Measurements from ENCODE around the gene PAX5. TPM values are rescaled to one million over a fixed set of nuclear protein-coding genes. Genes with fewer than 3 reads are reported as not detected.

Gene PAX5
- total RNA-seq, 2 experiments from 2014 or later: 0.10 to 0.12 TPM

- H3K27ac Mint-ChIP-seq: no peak overlapping the region
- no peaks in the 10 kb centered on the region for H3K36me3 Mint-ChIP-seq (ENCODE audit: low read depth)
- no peaks in the 10 kb centered on the region for H3K4me1 Mint-ChIP-seq
- no peak for DNase-seq
- H3K4me3 Mint-ChIP-seq: no peak overlapping the region
- H3K27me3 Mint-ChIP-seq: peaks cover 9% of the 10 kb centered on the region
- ChIA-PET CTCF (no interaction called here), POLR2A (no interaction called here)
- H3K9me3 Mint-ChIP-seq: no peaks in the 10 kb centered on the region
These were observed 214.8 kb downstream of the PAX5 start for GRCh38 chr9:36818965-36819870.

GRCh38 chr9:36818242-36818938, 215.7 kb downstream of the PAX5 start:
- Mint-ChIP-seq H3K4me1 (no peaks in the 10 kb centered on the region), H3K4me3 (no peak overlapping the region), H3K27me3 (peaks cover 9% of the 10 kb centered on the region), H3K36me3 (ENCODE audit: low read depth) (no peaks in the 10 kb centered on the region), H3K27ac (no peak overlapping the region), H3K9me3 (no peaks in the 10 kb centered on the region)
- no peak for DNase-seq
- ChIA-PET POLR2A (no interaction called here), CTCF (no interaction called here)

GRCh38 chr9:36817160-36817834, 216.8 kb downstream of the PAX5 start:
- Mint-ChIP-seq H3K27ac (no peak overlapping the region), H3K27me3 (peaks cover 9% of the 10 kb centered on the region), H3K9me3 (no peaks in the 10 kb centered on the region), H3K4me1 (no peaks in the 10 kb centered on the region), H3K36me3 (ENCODE audit: low read depth) (no peaks in the 10 kb centered on the region), H3K4me3 (no peak overlapping the region)
- POLR2A ChIA-PET: no interaction called here
- DNase-seq: no peak
- CTCF ChIA-PET: no interaction called here

- ChIA-PET POLR2A (no interaction called here), CTCF (interaction anchor here (1.2 kb wide), 1 partner anchor 16 kb away, joined by 3 read pairs; no protein-coding TSS in a partner anchor)
- H3K4me1 Mint-ChIP-seq: no peaks in the 10 kb centered on the region
- H3K27me3 Mint-ChIP-seq: peaks cover 9% of the 10 kb centered on the region
- H3K9me3 Mint-ChIP-seq: no peaks in the 10 kb centered on the region
- DNase-seq: no peak
- no peak overlapping the region for H3K4me3 Mint-ChIP-seq
- no peak overlapping the region for H3K27ac Mint-ChIP-seq
- no peaks in the 10 kb centered on the region for H3K36me3 Mint-ChIP-seq (ENCODE audit: low read depth)
These were observed 217.7 kb downstream of the PAX5 start for GRCh38 chr9:36816371-36816770.

- no peak for DNase-seq
- H3K27ac Mint-ChIP-seq: no peak overlapping the region
- H3K4me3 Mint-ChIP-seq: no peak overlapping the region
- H3K27me3 Mint-ChIP-seq: peaks cover 12% of the 10 kb centered on the region
- H3K36me3 Mint-ChIP-seq (ENCODE audit: low read depth): no peaks in the 10 kb centered on the region
- no peaks in the 10 kb centered on the region for H3K9me3 Mint-ChIP-seq
- ChIA-PET POLR2A (no interaction called here), CTCF (interaction anchor here (1.2 kb wide), 1 partner anchor 17 kb away, joined by 3 read pairs; no protein-coding TSS in a partner anchor)
- no peaks in the 10 kb centered on the region for H3K4me1 Mint-ChIP-seq
These were observed 218.3 kb downstream of the PAX5 start for GRCh38 chr9:36815566-36816348.

- H3K27me3 Mint-ChIP-seq: peaks cover 16% of the 10 kb centered on the region
- DNase-seq: no peak
- no peaks in the 10 kb centered on the region for H3K4me1 Mint-ChIP-seq
- no peak overlapping the region for H3K4me3 Mint-ChIP-seq
- H3K27ac Mint-ChIP-seq: no peak overlapping the region
- CTCF ChIA-PET: no interaction called here
- POLR2A ChIA-PET: no interaction called here
- H3K36me3 Mint-ChIP-seq (ENCODE audit: low read depth): no peaks in the 10 kb centered on the region
- no peaks in the 10 kb centered on the region for H3K9me3 Mint-ChIP-seq
These were observed 219.0 kb downstream of the PAX5 start for GRCh38 chr9:36815023-36815422.

- ChIA-PET POLR2A (no interaction called here), CTCF (no interaction called here)
- Mint-ChIP-seq H3K27me3 (peaks cover 13% of the 10 kb centered on the region), H3K36me3 (ENCODE audit: low read depth) (no peaks in the 10 kb centered on the region), H3K4me1 (no peaks in the 10 kb centered on the region), H3K4me3 (no peak overlapping the region), H3K9me3 (no peaks in the 10 kb centered on the region), H3K27ac (no peak overlapping the region)
- DNase-seq: no peak
These were observed 220.9 kb downstream of the PAX5 start for GRCh38 chr9:36813154-36813553.

GRCh38 chr9:36812556-36812955, 221.5 kb downstream of the PAX5 start:
- DNase-seq: no peak
- ChIA-PET CTCF (no interaction called here), POLR2A (no interaction called here)
- H3K27ac Mint-ChIP-seq: no peak overlapping the region
- H3K36me3 Mint-ChIP-seq (ENCODE audit: low read depth): no peaks in the 10 kb centered on the region
- H3K4me1 Mint-ChIP-seq: no peaks in the 10 kb centered on the region
- no peaks in the 10 kb centered on the region for H3K9me3 Mint-ChIP-seq
- no peak overlapping the region for H3K4me3 Mint-ChIP-seq
- peaks cover 13% of the 10 kb centered on the region for H3K27me3 Mint-ChIP-seq

GRCh38 chr9:36808251-36808650, 225.8 kb downstream of the PAX5 start:
- H3K27me3 Mint-ChIP-seq: peaks cover 13% of the 10 kb centered on the region
- no peaks in the 10 kb centered on the region for H3K4me1 Mint-ChIP-seq
- H3K4me3 Mint-ChIP-seq: no peak overlapping the region
- no peak overlapping the region for H3K27ac Mint-ChIP-seq
- H3K9me3 Mint-ChIP-seq: no peaks in the 10 kb centered on the region
- ChIA-PET POLR2A (no interaction called here), CTCF (interaction anchor here (0.6 kb wide), 1 partner anchor 47 kb away, joined by 4 read pairs; no protein-coding TSS in a partner anchor)
- no peaks in the 10 kb centered on the region for H3K36me3 Mint-ChIP-seq (ENCODE audit: low read depth)
- DNase-seq: no peak

- POLR2A ChIA-PET: no interaction called here
- no peak overlapping the region for H3K4me3 Mint-ChIP-seq
- CTCF ChIA-PET: no interaction called here
- DNase-seq: no peak
- H3K4me1 Mint-ChIP-seq: no peaks in the 10 kb centered on the region
- H3K27ac Mint-ChIP-seq: no peak overlapping the region
- H3K9me3 Mint-ChIP-seq: no peaks in the 10 kb centered on the region
- no peaks in the 10 kb centered on the region for H3K36me3 Mint-ChIP-seq (ENCODE audit: low read depth)
- H3K27me3 Mint-ChIP-seq: no peaks in the 10 kb centered on the region
These were observed 230.1 kb downstream of the PAX5 start for GRCh38 chr9:36803961-36804360.

- ChIA-PET CTCF (no interaction called here), POLR2A (no interaction called here)
- H3K4me3 Mint-ChIP-seq: no peak overlapping the region
- no peaks in the 10 kb centered on the region for H3K9me3 Mint-ChIP-seq
- H3K27ac Mint-ChIP-seq: no peak overlapping the region
- no peaks in the 10 kb centered on the region for H3K27me3 Mint-ChIP-seq
- no peak for DNase-seq
- H3K36me3 Mint-ChIP-seq (ENCODE audit: low read depth): no peaks in the 10 kb centered on the region
- no peaks in the 10 kb centered on the region for H3K4me1 Mint-ChIP-seq
These were observed 231.7 kb downstream of the PAX5 start for GRCh38 chr9:36802201-36802920.

GRCh38 chr9:36800455-36800854, 233.6 kb downstream of the PAX5 start:
- no peak for DNase-seq
- ChIA-PET POLR2A (no interaction called here), CTCF (no interaction called here)
- no peaks in the 10 kb centered on the region for H3K36me3 Mint-ChIP-seq (ENCODE audit: low read depth)
- no peak overlapping the region for H3K27ac Mint-ChIP-seq
- no peaks in the 10 kb centered on the region for H3K27me3 Mint-ChIP-seq
- no peak overlapping the region for H3K4me3 Mint-ChIP-seq
- H3K4me1 Mint-ChIP-seq: no peaks in the 10 kb centered on the region
- H3K9me3 Mint-ChIP-seq: peaks cover 4% of the 10 kb centered on the region

All from activated CD4-positive, alpha-beta T cell treated with anti-CD3 and anti-CD28 coated beads, Interleukin-2, amount 10 ng/mL, durations not matched to agents 7 days and 5 days (primary cell).